Progenitor cell of endocrine pancreas (in vitro differentiated cells): ENCODE measurements around the gene FOXO4. TPM values are rescaled to one million over a fixed set of nuclear protein-coding genes. Genes with fewer than 3 reads are reported as not detected.
A peak's percentile ranks its signal among the peaks of the same experiment; 100 is the strongest.
"Not testable (repeated sequence)": the region's sequence is repeated elsewhere in the genome, so short reads cannot be mapped to it uniquely, and the experiment has no call there.

Experiments
- DNase-seq: peaks from one replicate; pipeline ENCODE4 v3.0.0; 2021; ENCODE audit warnings: low spot score; ENCODE audit not compliant: unreplicated experiment
- H3K27ac Mint-ChIP-seq: 2 replicates; pipeline ENCODE4 v1.8.0; 2021; ENCODE audit warnings: mild to moderate bottlenecking, moderate library complexity, mixed read lengths
- H3K27me3 Mint-ChIP-seq: 2 replicates; pipeline ENCODE4 v1.8.0; 2021; ENCODE audit warnings: mixed read lengths
- H3K36me3 Mint-ChIP-seq: 2 replicates; pipeline ENCODE4 v1.8.0; 2022; ENCODE audit warnings: mixed read lengths; ENCODE audit not compliant: insufficient read depth
- H3K4me1 Mint-ChIP-seq: 2 replicates; pipeline ENCODE4 v1.8.0; 2021; ENCODE audit warnings: low read depth, mixed read lengths
- H3K4me3 Mint-ChIP-seq: 2 replicates; pipeline ENCODE4 v1.8.0; 2021; ENCODE audit warnings: low read depth, mild to moderate bottlenecking, moderate library complexity, mixed read lengths
- H3K9me3 Mint-ChIP-seq: 2 replicates; pipeline ENCODE4 v1.8.0; 2021; ENCODE audit warnings: low read depth, mixed read lengths
- CTCF ChIP-seq: fragments of 200-600 bp; sonication (generic); IDR thresholded peaks from one replicate; pipeline ENCODE4 v1.5.0; 2021; ENCODE audit warnings: antibody characterized with exemption, mild to moderate bottlenecking; ENCODE audit not compliant: unreplicated experiment
- long read RNA-seq: library from polyadenylated mRNA; unstranded; transcript quantifications from one replicate; pipeline ENCODE4 v2.0.0, GENCODE V29; 2020
- total RNA-seq: library from RNA; stranded (reverse); gene quantifications from 2 replicates; pipeline ENCODE4 v1.2.1, GENCODE V29; 2021

FOXO4 gene, protein sequence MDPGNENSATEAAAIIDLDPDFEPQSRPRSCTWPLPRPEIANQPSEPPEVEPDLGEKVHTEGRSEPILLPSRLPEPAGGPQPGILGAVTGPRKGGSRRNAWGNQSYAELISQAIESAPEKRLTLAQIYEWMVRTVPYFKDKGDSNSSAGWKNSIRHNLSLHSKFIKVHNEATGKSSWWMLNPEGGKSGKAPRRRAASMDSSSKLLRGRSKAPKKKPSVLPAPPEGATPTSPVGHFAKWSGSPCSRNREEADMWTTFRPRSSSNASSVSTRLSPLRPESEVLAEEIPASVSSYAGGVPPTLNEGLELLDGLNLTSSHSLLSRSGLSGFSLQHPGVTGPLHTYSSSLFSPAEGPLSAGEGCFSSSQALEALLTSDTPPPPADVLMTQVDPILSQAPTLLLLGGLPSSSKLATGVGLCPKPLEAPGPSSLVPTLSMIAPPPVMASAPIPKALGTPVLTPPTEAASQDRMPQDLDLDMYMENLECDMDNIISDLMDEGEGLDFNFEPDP
- 35.1 and 41.0 TPM in 2 replicates for total RNA-seq
- long read RNA-seq = 0 reads

- Mint-ChIP-seq H3K36me3 (peaks cover 4% of the 10 kb centered on the region), H3K27ac (peak within 1 kb of the TSS; percentile 86), H3K9me3 (peaks cover 10% of the 10 kb centered on the region), H3K4me3 (peak within 1 kb of the TSS; percentile 97), H3K4me1 (peaks cover 16% of the 10 kb centered on the region), H3K27me3 (no peaks in the 10 kb centered on the region)
- no peak for TF ChIP-seq CTCF
- peak; percentile 67 for DNase-seq
Observed at GRCh38 chrX:71095555-71095980, at the start of gene FOXO4. FOXO4 (plus strand) TSS chrX:71095851; CDS start chrX:71096529, 678 bp downstream.

DNA sequence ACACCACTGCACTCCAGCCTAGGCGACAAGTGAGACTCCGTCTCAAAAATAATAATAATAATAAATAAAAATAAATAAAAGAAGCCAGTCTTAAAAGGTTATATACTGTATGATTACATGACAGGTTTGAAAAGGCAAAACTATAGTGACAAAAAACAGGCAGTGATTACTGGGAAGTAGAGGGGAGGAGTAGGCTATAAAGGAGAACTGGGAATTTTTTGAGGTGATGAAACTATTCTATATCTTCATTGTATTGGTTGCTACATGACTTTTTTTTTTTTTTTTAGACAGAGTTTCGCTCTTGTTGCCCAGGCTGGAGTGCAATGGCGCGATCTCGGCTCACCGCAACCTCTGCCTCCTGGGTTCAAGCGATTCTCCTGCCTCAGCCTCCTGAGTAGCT, 47.8 kb upstream of the FOXO4 start:
- not testable (repeated sequence) for H3K9me3 Mint-ChIP-seq

DNA sequence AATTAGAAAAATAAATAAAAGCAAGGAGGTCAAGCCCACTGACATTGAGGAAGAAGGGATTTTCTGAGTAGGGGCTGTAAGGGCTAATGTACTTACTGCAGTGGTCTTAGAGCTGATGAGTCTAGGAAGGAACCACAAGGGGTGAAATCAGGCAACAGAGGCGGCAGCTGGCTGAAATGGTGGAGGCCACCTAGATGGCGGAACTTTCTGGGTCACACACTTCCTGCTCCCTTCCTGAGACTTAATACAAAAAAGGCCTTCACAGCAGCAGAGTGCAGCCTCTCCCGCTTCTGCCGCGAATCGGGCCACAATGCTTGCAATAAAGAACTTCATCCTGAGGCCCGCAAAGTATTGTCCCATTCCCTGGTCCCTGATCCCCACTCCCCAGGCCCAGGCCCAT, 42.9 kb upstream of the FOXO4 start:
- DNase-seq = no peak
- H3K27me3 Mint-ChIP-seq = no peaks in the 10 kb centered on the region
- peak overlapping the region; percentile 50 for H3K4me3 Mint-ChIP-seq
- no peaks in the 10 kb centered on the region for H3K36me3 Mint-ChIP-seq
- H3K9me3 Mint-ChIP-seq = peaks cover 7% of the 10 kb centered on the region
- TF ChIP-seq CTCF = no peak
- H3K27ac Mint-ChIP-seq = peak overlapping the region; percentile 41
- no peaks in the 10 kb centered on the region for H3K4me1 Mint-ChIP-seq

More for the DNA sequence above, 47.8 kb upstream of the FOXO4 start:
- not testable (repeated sequence) for H3K4me1 Mint-ChIP-seq, H3K27me3 Mint-ChIP-seq, H3K27ac Mint-ChIP-seq, H3K36me3 Mint-ChIP-seq, H3K4me3 Mint-ChIP-seq, DNase-seq

DNA sequence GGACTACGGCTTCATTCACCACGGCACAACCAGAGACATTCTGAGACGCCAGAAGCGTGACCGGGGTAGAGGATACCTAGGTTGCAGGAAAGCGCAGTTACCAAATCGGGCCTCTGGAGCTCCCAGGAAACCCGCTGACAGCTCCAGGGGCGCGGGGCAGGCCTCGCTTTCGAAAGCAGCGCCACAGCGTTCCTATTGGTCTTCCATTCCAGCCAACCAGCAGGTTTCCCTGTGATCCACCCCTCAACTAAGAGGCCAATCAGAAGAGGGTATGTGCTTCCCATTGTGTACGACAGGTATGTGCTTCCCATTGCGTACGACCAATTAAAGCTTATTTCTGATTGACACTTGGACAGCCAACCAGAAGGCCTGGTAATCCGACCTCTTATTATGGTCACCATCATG, 42.4 kb upstream of the FOXO4 start:
- Mint-ChIP-seq H3K36me3 (no peaks in the 10 kb centered on the region), H3K4me1 (no peaks in the 10 kb centered on the region), H3K9me3 (peaks cover 7% of the 10 kb centered on the region), H3K27me3 (no peaks in the 10 kb centered on the region), H3K27ac (peak overlapping the region; percentile 43), H3K4me3 (peak overlapping the region; percentile 50)
- TF ChIP-seq CTCF = no peak
- DNase-seq = peak; percentile 14

- H3K9me3 Mint-ChIP-seq = peaks cover 7% of the 10 kb centered on the region
- H3K27me3 Mint-ChIP-seq = no peaks in the 10 kb centered on the region
- H3K4me3 Mint-ChIP-seq = no peak overlapping the region
- no peak for DNase-seq
- H3K4me1 Mint-ChIP-seq = no peaks in the 10 kb centered on the region
- peaks cover 12% of the 10 kb centered on the region for H3K36me3 Mint-ChIP-seq
- no peak for TF ChIP-seq CTCF
- H3K27ac Mint-ChIP-seq = no peak overlapping the region
Observed at GRCh38 chrX:71056867-71057266, 38.8 kb upstream of the FOXO4 start.
